GM21528 (cell line): ENCODE measurements around the gene CYP4F11.
"Not testable (repeated sequence)": the region's sequence is repeated elsewhere in the genome, so short reads cannot be mapped to it uniquely, and the experiment has no call there.

Experiments
- ATAC-seq: cut with Tn5 transposase; IDR thresholded peaks from one replicate; pipeline ENCODE4 v1.9.1; 2021; ENCODE audit warnings: mild to moderate bottlenecking, moderate library complexity; ENCODE audit not compliant: unreplicated experiment, low FRiP score

The CYP4F11 gene

DNA sequence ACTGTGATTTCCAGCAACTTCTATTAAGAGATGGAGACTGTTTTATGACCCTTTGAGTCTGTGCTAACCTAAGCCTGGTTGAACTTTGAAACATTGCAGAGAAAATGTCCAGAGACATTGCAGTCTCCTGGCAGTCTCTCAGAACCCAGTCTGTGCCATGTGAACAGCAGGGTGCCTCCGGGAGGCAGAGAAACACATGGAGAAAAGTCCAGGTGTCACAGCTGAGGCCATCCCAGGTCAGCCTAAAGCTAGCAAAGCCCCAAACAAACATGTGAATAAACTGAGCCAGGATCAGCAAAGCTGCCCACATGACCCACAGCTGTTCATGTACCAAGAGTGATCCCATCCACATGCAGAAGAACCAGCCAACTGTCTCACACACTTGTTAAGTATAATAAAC is 7.8 kb downstream of the CYP4F11 start:
- no peak for ATAC-seq

DNA sequence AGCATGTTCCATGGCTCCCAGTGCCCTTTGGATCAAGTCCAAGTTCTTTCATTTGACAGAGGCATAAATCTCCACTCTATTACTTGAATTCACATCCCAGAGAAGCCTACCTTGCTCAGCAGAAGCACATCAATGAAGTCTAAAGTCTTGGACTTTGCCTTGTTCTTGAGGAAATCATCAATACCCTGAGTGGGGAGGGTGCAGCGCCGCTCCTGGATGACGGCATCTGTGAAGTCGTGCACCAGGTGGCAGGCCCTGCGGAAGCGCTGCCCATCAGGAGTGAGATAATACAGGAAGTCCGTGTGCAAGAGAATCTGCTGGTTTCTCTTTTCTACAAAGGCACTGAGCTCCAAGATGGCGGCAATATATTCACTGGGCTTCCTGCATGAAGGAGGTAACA is 10.6 kb downstream of the CYP4F11 start:
- ATAC-seq: no peak

DNA sequence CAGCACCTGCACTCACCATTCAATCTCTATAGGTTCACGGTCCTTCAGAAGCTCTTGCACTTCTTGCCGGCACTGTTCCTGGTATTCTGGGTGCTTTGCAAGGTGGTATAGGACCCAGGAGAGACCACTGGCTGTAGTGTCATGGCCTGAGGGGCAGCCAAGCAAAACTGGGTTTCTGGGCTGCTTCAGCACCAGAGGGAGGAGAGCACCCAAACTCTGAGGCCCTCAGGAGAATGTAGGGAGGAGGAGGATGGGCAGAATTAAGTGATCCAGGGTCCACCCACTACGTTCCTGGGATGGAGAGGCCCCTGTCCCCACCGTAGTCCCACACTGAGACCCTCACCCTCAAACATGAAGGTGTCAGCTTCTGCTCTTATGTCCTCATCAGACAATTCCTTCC is 12.3 kb downstream of the CYP4F11 start:
- ATAC-seq: no peak

DNA sequence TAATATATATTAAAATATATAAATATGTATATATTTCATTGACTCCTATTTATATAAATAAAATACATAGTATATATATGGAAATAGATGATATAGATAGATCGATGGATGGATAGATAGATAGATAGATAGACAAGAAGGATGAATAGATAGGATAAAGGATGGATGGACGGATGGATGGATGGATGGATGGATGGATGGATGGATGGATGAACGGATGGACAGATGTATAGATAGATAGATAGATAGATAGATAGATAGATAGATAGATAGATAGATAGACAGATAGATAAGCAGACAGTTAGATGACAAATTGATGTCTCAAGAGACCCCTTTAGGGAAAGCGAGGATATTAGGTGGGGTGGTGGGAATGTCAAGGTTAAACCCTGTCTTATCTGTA is 15.1 kb downstream of the CYP4F11 start:
- no peak for ATAC-seq

- no peak for ATAC-seq
Measured at GRCh38 chr19:15915109-15915508, 19.2 kb downstream of the CYP4F11 start.

DNA sequence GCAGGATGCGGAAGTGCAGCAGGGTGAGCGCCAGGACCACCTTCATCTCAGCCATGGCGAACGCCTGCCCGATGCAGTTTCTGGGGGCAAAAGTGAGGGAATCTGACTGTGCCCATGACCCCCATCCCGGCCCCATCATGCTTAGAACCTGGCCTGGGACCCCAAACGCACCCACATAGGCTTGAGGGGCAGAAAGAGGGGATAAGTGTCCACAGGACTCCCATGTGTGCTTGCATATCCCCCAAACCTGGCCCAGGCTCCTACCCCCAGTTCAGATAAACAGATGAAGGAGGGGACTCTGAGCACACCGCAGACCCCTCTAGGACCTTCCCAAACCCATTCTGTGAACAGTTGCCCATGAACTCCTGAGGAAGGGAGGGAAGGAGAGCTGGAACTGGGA is 20.5 kb downstream of the CYP4F11 start:
- ATAC-seq: no peak

DNA sequence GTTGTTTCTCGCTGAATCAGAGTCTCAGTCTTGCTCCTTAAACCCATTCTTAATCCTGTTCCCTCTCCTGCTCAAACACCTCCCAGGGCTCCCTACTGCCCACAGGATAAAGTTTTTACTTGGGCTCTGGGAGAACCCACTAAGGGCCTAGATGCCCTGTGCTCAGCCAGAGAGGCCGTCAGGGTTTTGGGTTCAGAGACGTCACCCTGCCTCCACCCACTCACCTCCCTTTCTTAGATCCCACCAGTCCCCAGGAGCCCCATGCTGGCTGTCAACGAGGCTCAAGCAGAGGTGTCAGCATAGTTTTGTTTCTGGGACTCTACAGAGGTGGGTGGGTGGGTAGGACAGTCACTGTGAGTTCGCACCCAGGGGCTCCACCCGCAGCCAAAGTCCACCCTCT is 20.9 kb downstream of the CYP4F11 start:
- ATAC-seq: no peak

GRCh38 chr19:15911599-15912235 is 22.6 kb downstream of the CYP4F11 start:
- no peak for ATAC-seq

DNA sequence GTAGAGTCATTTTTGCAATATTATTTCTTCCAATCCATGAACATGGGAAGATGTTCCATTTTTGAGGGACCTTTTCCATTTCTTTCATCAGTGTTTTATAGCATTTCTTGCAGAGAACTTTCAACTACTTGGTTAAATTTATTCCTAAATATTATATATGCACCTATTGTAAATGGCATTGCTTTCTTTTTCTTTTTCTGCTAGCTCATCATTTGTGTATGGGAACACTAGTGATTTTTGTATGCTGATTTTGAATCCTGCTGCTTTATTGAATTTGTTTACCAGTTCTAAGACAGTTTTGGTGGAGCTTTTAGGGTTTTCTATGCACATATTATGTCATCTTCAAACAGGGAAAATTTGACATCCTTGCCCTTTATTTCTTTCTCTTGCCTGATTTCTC is 29.3 kb downstream of the CYP4F11 start:
- no peak for ATAC-seq

- ATAC-seq: not testable (repeated sequence)
Measured at GRCh38 chr19:15902898-15903297, 31.4 kb downstream of the CYP4F11 start.

DNA sequence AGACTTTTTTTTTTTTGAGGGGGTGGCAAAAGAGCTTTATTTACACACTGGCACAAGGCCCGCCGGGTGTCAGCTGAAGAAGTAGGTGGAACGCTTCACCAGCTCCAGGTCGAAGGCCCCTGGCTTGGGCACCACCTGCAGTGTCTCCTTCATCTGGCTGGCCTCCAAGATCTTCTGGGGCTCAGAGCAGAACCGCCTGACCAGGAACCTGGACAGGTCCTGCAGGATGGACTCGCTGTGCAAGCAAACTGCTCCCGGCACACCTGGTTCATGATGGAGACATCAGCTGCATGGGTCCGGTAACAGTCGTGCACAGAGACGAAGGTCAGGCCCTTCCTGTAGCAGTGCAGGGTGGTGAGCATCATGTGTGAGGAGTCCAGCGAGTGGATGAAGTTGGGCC is 32.1 kb downstream of the CYP4F11 start:
- ATAC-seq: no peak

GRCh38 chr19:15900504-15900903 is 33.8 kb downstream of the CYP4F11 start:
- no peak for ATAC-seq

DNA sequence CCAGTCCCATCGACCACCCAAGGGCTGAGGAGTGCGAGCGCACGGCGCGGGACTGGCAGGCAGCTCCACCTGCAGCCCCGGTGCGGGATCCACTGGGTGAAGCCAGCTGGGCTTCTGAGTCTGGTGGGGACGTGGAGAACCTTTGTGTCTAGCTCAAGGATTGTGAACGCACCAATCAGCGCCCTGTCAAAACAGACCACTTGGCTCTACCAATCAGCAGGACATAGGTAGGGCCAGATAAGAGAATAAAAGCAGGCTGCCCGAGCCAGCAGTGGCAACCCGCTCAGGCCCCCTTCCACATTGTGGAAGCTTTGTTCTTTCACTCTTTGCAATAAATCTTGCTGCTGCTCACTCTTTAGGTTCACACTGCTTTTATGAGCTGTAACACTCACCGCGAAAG is 34.3 kb downstream of the CYP4F11 start:
- ATAC-seq: not testable (repeated sequence)

- not testable (repeated sequence) for ATAC-seq
Measured at GRCh38 chr19:15899561-15899960, 34.8 kb downstream of the CYP4F11 start.

DNA sequence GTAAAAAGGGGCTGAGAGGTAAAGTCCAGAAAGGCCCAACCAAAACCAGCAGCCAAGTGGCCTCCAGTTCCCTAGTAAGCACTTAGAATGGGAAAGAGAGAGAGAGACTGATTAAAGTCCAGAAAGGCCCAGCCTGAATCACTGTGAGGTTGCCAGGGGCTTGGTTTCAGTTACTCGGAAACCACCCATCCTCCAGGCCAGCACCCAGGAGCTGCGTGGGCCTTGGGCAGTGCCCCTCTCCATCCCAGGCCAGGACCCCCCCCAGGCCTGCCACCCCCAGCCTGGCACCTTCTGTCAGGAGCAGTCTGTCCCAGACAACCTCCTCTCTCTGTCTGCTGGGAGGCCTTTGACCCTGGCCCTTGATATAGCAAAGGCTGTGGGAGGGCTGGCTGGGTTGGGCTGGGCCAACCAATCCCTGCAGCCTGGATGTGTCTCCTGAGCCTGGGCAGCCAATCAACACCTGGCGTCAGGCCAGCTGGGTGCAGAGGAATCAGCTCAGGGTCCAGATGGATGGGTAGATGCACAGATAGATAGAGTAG is 36.5 kb downstream of the CYP4F11 start, which contains the start of gene CYP4F2:
TSS of gene CYP4F2 (minus strand) at position 337 of the 539 bp plus-strand sequence. CDS start 463 bp downstream, outside the sequence.
- no peak for ATAC-seq

GRCh38 chr19:15897026-15897737 is 37.1 kb downstream of the CYP4F11 start:
- ATAC-seq: no peak

- ATAC-seq: no peak
Measured at GRCh38 chr19:15895876-15896430, 38.4 kb downstream of the CYP4F11 start.

DNA sequence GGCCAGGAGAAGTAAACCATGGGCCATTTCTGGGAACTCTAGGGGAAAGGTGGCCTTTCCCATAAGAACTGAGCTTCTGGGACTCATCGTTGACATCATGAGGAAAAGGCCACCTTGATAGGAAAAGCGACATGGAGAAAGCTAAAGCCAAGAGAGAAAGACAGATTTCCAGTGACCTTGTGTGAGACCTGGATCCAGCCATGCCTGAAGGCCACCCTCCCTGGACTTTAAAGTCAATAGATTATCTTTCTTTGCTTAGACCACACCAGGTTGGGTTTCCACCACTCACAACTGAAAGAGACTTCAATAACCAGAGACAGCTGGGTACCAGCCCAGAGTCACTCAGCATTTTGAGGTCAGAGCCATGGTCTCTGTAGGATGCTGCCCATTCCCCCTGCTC is 40.0 kb downstream of the CYP4F11 start:
- ATAC-seq: no peak

- no peak for ATAC-seq
Measured at GRCh38 chr19:15893477-15893876, 40.9 kb downstream of the CYP4F11 start.

DNA sequence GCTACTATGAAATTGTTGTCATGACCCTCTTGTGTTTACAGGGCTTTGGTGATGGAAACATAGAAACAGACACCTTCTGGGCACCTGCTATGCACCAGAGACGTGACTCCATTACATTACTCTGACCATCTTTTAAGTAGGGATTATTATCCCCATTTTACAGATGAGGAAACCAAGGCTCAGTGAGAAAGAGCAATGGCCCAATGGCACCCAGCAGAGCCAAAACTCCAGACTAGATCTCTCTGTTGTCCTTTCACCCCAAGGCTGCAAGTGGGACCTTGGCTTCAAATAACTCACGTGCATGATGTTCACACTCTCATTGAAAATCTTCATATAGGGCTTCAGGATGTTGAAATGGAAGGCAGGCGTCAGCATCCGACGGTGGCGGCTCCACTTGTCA is 42.3 kb downstream of the CYP4F11 start:
- ATAC-seq: no peak

DNA sequence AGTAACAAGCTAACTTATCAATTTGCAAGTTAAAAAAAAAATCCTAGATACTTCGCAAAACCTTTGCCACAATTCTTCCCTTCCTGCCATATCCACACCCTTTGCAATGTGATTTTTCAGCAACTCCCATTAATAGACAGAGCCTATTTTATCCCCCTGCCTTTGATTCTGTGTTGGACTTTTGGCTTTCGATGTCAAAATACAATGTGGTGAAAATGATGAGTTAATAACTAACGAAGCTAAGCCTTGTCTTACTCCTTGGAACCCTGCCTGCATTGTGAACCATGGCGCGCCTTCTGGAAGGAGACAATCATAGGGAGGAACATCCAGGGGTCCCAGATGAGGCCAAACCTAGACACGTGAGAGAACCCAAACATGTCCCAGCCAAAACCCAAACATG is 42.9 kb downstream of the CYP4F11 start:
- ATAC-seq: no peak

DNA sequence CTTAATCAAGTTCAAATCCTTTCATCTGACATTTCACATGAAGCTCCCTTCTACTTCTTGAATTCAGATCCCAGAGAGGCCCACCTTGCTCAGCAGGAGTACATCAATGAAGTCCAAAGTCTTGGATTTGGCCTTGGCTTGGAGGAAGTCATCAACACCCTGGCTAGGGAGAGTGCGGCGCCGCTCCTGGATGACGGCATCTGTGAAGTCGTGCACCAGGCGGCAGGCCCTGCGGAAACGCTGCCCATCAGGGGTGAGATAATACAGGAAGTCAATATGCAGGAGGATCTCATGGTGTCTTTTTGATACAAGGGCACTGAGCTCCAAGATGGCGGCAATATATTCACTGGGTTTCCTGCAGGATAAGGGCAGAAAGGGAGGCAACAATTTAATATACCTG is 45.0 kb downstream of the CYP4F11 start:
- ATAC-seq: not testable (repeated sequence)
